ENCODE measurements around the gene OPCML.

Gene OPCML

GRCh38 chr11:133536198-133536597 lies 3.9 kb upstream of the OPCML start:
- DNase-seq = no peak

- DNase-seq = no peak
Observed at GRCh38 chr11:133533205-133533604, 904 bp upstream of the OPCML start.

- no peak for DNase-seq
Observed at GRCh38 chr11:133531458-133531857, 843 bp downstream of the OPCML start.

GRCh38 chr11:133530501-133530835 lies 1.8 kb downstream of the OPCML start:
- no peak for DNase-seq

- DNase-seq = no peak
Observed at GRCh38 chr11:133529807-133530500, 2.3 kb downstream of the OPCML start.

- no peak for DNase-seq
Observed at GRCh38 chr11:133526790-133527189, 5.5 kb downstream of the OPCML start.

GRCh38 chr11:133525976-133526375 lies 6.3 kb downstream of the OPCML start:
- DNase-seq = no peak

- DNase-seq = no peak
Observed at GRCh38 chr11:133524488-133524887, 7.8 kb downstream of the OPCML start.

- no peak for DNase-seq
Observed at GRCh38 chr11:133522344-133522743, 10.0 kb downstream of the OPCML start.

GRCh38 chr11:133521502-133521901 lies 10.8 kb downstream of the OPCML start:
- no peak for DNase-seq

- DNase-seq = no peak
Observed at GRCh38 chr11:133520707-133521106, 11.6 kb downstream of the OPCML start.

- DNase-seq = no peak
Observed at GRCh38 chr11:133519560-133519959, 12.7 kb downstream of the OPCML start.

- DNase-seq = no peak
Observed at GRCh38 chr11:133518702-133519264, 13.5 kb downstream of the OPCML start.

GRCh38 chr11:133516845-133517244 lies 15.5 kb downstream of the OPCML start:
- DNase-seq = no peak

- DNase-seq = peak; percentile 55
Observed at GRCh38 chr11:133515107-133515506, 17.2 kb downstream of the OPCML start.

GRCh38 chr11:133509924-133510697 lies 22.2 kb downstream of the OPCML start:
- no peak for DNase-seq

- no peak for DNase-seq
Observed at GRCh38 chr11:133508468-133508867, 23.8 kb downstream of the OPCML start.

GRCh38 chr11:133507185-133507584 lies 25.1 kb downstream of the OPCML start:
- DNase-seq = no peak

GRCh38 chr11:133506551-133507094 lies 25.7 kb downstream of the OPCML start:
- DNase-seq = no peak

GRCh38 chr11:133506023-133506422 lies 26.3 kb downstream of the OPCML start:
- no peak for DNase-seq

GRCh38 chr11:133504906-133505305 lies 27.4 kb downstream of the OPCML start:
- DNase-seq = no peak

- no peak for DNase-seq
Observed at GRCh38 chr11:133503776-133504175, 28.5 kb downstream of the OPCML start.

- no peak for DNase-seq
Observed at GRCh38 chr11:133503236-133503635, 29.1 kb downstream of the OPCML start.
